ENCODE data around the gene NME2. TPM values are rescaled to one million over a fixed set of nuclear protein-coding genes. Genes with fewer than 3 reads are reported as not detected.

Gene NME2
- total RNA-seq, 1 experiment from 2014 or later = 826 TPM

DNA sequence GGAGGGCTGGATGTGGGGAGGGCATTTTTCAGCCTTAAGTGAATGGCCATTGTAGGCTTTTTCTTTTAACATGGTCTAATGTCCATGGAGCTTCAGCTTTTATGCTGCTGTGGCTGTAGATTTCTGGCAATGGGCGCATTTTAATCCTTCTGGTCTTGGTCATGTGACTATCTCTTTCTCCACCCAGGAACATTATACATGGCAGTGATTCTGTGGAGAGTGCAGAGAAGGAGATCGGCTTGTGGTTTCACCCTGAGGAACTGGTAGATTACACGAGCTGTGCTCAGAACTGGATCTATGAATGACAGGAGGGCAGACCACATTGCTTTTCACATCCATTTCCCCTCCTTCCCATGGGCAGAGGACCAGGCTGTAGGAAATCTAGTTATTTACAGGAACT lies 4.7 kb upstream of the NME2 start:
- H4K20me1 ChIP-seq (ENCODE audit: insufficient read depth) = peaks cover 14% of the 10 kb centered on the region
- no peak overlapping the region for H3K27ac ChIP-seq
- no peaks in the 10 kb centered on the region for H3K27me3 ChIP-seq (ENCODE audit: insufficient read depth, low read depth)
- H3K4me2 ChIP-seq = no peak overlapping the region
- no peak for TF ChIP-seq EZH2 (IDR thresholded peaks at IDR 0.05; ENCODE audit: low read depth)
- TF ChIP-seq, protein P1, sequence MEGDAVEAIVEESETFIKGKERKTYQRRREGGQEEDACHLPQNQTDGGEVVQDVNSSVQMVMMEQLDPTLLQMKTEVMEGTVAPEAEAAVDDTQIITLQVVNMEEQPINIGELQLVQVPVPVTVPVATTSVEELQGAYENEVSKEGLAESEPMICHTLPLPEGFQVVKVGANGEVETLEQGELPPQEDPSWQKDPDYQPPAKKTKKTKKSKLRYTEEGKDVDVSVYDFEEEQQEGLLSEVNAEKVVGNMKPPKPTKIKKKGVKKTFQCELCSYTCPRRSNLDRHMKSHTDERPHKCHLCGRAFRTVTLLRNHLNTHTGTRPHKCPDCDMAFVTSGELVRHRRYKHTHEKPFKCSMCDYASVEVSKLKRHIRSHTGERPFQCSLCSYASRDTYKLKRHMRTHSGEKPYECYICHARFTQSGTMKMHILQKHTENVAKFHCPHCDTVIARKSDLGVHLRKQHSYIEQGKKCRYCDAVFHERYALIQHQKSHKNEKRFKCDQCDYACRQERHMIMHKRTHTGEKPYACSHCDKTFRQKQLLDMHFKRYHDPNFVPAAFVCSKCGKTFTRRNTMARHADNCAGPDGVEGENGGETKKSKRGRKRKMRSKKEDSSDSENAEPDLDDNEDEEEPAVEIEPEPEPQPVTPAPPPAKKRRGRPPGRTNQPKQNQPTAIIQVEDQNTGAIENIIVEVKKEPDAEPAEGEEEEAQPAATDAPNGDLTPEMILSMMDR (conservative IDR thresholded peaks at IDR 0.05) = no peak
- no peaks in the 10 kb centered on the region for H3K9me2 ChIP-seq (ENCODE audit: insufficient read depth)
- no TSS peak for BruUV-seq (replicated peaks)
- no peak overlapping the region for H3K4me3 ChIP-seq
- POLR2A ChIA-PET (ENCODE audit: unreplicated experiment) = no interaction called here
- no peak overlapping the region for H2AFZ ChIP-seq
- no peaks in the 10 kb centered on the region for H3K9me3 ChIP-seq (ENCODE audit: insufficient read depth, low read depth)
- peaks cover 29% of the 10 kb centered on the region for H3K79me2 ChIP-seq (ENCODE audit: low read depth)
- peaks cover 40% of the 10 kb centered on the region for H3F3A ChIP-seq (ENCODE audit: insufficient read depth, low read depth)
- CTCF ChIA-PET = no interaction called here
- no peak for DNase-seq
- peaks cover 41% of the 10 kb centered on the region for H3K36me3 ChIP-seq (ENCODE audit: low read depth)
- intact Hi-C loops (cut with micrococcal nuclease; ENCODE audit: unreplicated experiment) = no loop called here
- H3K4me1 ChIP-seq (replicated peaks; ENCODE audit: insufficient read depth) = peaks cover 5% of the 10 kb centered on the region; the same call in 1 of the 2 replicates

DNA sequence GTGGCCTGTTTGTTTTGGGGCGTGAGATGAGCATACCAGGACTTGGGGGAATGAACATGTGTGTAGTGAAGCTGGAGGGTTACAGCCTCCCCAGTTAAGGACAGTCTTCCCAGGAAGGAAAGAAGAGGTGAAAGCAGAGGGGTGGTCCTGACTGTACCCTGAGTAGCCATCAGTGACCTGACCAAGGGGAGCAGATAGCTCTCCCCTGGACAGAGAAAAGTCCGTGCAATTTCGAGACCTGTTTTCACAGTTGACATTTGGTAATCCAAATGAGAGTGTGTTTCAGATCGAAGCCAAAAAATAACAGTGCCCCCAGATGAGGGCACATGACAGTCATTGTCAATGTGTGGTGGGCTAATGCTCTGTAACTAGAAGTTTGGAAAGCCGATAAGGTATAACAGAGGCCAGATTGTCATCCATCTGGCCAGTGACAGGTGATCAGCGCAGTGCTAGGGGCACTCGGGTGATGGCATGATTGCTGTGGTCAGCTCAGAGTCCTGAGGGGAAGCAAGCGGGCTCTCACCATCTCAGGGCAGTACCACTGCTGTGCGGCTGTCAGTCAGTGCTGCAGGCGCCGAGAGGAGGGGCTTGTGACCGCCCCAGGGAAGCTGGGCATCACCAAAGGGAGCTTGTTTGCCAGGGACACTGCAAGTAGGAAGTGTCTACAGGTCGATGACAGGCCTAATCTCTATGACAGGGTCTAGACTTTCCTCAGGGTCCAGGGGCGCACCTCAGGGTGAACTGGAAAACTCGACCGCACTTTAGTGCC lies 1.1 kb upstream of the NME2 start:
- Histone ChIP-seq H3K4me2 (peak overlapping the region; percentile 97), H3F3A (ENCODE audit: insufficient read depth, low read depth) (peaks cover 63% of the 10 kb centered on the region), H2AFZ (0 out of 2 replicates have a peak overlapping the region, but pooled peaks have one; percentile 94), H4K20me1 (ENCODE audit: insufficient read depth) (peaks cover 29% of the 10 kb centered on the region), H3K9me2 (ENCODE audit: insufficient read depth) (no peaks in the 10 kb centered on the region), H3K36me3 (ENCODE audit: low read depth) (peaks cover 40% of the 10 kb centered on the region), H3K4me1 (replicated peaks; ENCODE audit: insufficient read depth) (peaks cover 18% of the 10 kb centered on the region; the same call in 1 of the 2 replicates), H3K79me2 (ENCODE audit: low read depth) (peaks cover 30% of the 10 kb centered on the region), H3K9me3 (ENCODE audit: insufficient read depth, low read depth) (no peaks in the 10 kb centered on the region), H3K27ac (no peak overlapping the region), H3K27me3 (ENCODE audit: insufficient read depth, low read depth) (no peaks in the 10 kb centered on the region), H3K4me3 (peak overlapping the region; percentile 80; the same call in 1 of the 2 replicates)
- TF ChIP-seq, protein P1 (conservative IDR thresholded peaks at IDR 0.05) = no peak
- no peak for TF ChIP-seq EZH2 (IDR thresholded peaks at IDR 0.05; ENCODE audit: low read depth)
- no TSS peak for BruUV-seq (replicated peaks)
- CTCF ChIA-PET = interaction anchor here (0.5 kb wide), 1 partner anchor 368 kb away, joined by 4 read pairs; no protein-coding TSS in a partner anchor
- peak in 1 of 2 experiments; percentile 32 for DNase-seq
- intact Hi-C loops (cut with micrococcal nuclease; ENCODE audit: unreplicated experiment) = loop anchor here (5.0 kb wide), 2 partner anchors 97 to 163 kb away; partner anchors contain the start of genes MBTD1 and UTP18
- POLR2A ChIA-PET (ENCODE audit: unreplicated experiment) = interaction anchor here (0.8 kb wide), 1 partner anchor 527 kb away, joined by 5 read pairs; no protein-coding TSS in a partner anchor

DNA sequence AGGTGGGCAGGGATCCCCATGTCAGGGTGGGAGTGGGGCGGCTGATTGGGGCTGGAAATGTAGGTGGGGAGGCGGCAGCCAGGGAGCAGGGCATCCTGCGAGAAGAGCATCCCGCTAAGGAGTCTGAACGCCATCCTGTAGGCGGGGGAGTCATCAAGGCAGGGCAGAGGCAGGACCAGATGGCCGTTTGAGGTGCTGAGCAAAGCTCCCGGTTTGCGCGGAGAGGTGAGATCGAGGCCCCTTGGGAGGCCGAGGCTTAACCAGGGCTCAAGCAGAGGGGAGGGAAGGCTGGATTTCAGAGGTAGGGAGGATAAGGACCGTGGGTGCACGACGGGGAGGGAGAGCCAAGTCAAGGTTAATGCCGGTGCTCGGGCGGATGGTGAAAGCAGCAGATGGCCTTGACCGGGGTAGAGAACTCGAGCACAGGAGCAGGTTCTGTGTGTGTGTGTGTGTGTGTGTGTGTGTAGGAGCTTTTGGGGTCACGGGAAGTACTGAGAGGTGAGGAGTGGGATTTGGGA lies 472 bp upstream of the NME2 start:
- H3F3A ChIP-seq (ENCODE audit: insufficient read depth, low read depth) = peaks cover 69% of the 10 kb centered on the region
- H3K36me3 ChIP-seq (ENCODE audit: low read depth) = peaks cover 45% of the 10 kb centered on the region
- H4K20me1 ChIP-seq (ENCODE audit: insufficient read depth) = peaks cover 30% of the 10 kb centered on the region
- no peaks in the 10 kb centered on the region for H3K27me3 ChIP-seq (ENCODE audit: insufficient read depth, low read depth)
- CTCF ChIA-PET = interaction anchor here (0.5 to 0.6 kb wide), 2 partner anchors 138 to 369 kb away, joined by 3 to 4 read pairs; no protein-coding TSS in a partner anchor
- intact Hi-C loops (cut with micrococcal nuclease; ENCODE audit: unreplicated experiment) = loop anchor here (5.0 kb wide), 2 partner anchors 97 to 163 kb away; partner anchors contain the start of genes MBTD1 and UTP18
- peak overlapping the region; percentile 94 for H2AFZ ChIP-seq
- peak overlapping the region; percentile 97 for H3K4me2 ChIP-seq
- DNase-seq = no peak
- BruUV-seq (replicated peaks) = TSS peak; percentile 92
- H3K4me3 ChIP-seq = peak overlapping the region; percentile 80
- H3K27ac ChIP-seq = peak overlapping the region; percentile 64
- no peaks in the 10 kb centered on the region for H3K9me2 ChIP-seq (ENCODE audit: insufficient read depth)
- H3K9me3 ChIP-seq (ENCODE audit: insufficient read depth, low read depth) = no peaks in the 10 kb centered on the region
- peaks cover 18% of the 10 kb centered on the region; the same call in 1 of the 2 replicates for H3K4me1 ChIP-seq (replicated peaks; ENCODE audit: insufficient read depth)
- POLR2A ChIA-PET (ENCODE audit: unreplicated experiment) = no interaction called here
- no peak for TF ChIP-seq EZH2 (IDR thresholded peaks at IDR 0.05; ENCODE audit: low read depth)
- TF ChIP-seq, protein P1 (conservative IDR thresholded peaks at IDR 0.05) = no peak
- peaks cover 30% of the 10 kb centered on the region for H3K79me2 ChIP-seq (ENCODE audit: low read depth)
